ENCODE measurements around the gene SETD3. TPM values are rescaled to one million over a fixed set of nuclear protein-coding genes. Genes with fewer than 3 reads are reported as not detected.

SETD3 gene
- total RNA-seq, 3 donors from 2014 or later = 61.6 to 119 (median 61.6) TPM

DNA sequence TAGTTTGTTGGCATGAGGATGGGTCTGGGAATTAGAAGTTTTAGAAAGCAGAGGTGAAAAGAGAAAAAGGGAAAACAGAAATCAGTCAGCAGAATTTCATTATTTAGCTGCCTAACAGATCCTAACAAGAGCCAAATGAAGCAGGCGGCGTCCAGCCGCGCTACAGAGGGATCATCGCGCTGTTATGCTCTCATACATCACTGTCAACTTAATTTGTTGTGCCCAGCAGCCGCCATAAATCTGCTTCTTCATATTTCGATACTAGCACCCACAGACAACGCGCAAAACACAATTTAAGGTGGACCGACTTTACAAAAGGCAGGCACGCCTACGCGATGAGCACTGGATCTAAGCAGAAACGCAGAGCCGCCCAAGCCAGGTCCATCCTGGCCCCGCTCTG, 66.7 kb downstream of the SETD3 start:
- Histone ChIP-seq H3K9me3 (no peaks in the 10 kb centered on the region), H3K4me1 (ENCODE audit: low read depth) (no peaks in the 10 kb centered on the region), H3K4me3 (no peak overlapping the region), H3K36me3 (ENCODE audit: low read depth) (no peaks in the 10 kb centered on the region)
- intact Hi-C loops (cut with DNase I, micrococcal nuclease) = no loop called here
- no peak for TF ChIP-seq CTCF (IDR thresholded peaks at IDR 0.05)
- DNase-seq (no peak), ATAC-seq (no peak)

GRCh38 chr14:99413172-99413571, 67.5 kb downstream of the SETD3 start:
- no peaks in the 10 kb centered on the region for H3K36me3 ChIP-seq (ENCODE audit: low read depth)
- H3K4me3 ChIP-seq = no peak overlapping the region
- no peaks in the 10 kb centered on the region for H3K4me1 ChIP-seq (ENCODE audit: low read depth)
- no peak for DNase-seq
- intact Hi-C loops (cut with DNase I, micrococcal nuclease) = no loop called here
- no peaks in the 10 kb centered on the region for H3K9me3 ChIP-seq
- no peak for TF ChIP-seq CTCF (IDR thresholded peaks at IDR 0.05)
- no peak for ATAC-seq

DNA sequence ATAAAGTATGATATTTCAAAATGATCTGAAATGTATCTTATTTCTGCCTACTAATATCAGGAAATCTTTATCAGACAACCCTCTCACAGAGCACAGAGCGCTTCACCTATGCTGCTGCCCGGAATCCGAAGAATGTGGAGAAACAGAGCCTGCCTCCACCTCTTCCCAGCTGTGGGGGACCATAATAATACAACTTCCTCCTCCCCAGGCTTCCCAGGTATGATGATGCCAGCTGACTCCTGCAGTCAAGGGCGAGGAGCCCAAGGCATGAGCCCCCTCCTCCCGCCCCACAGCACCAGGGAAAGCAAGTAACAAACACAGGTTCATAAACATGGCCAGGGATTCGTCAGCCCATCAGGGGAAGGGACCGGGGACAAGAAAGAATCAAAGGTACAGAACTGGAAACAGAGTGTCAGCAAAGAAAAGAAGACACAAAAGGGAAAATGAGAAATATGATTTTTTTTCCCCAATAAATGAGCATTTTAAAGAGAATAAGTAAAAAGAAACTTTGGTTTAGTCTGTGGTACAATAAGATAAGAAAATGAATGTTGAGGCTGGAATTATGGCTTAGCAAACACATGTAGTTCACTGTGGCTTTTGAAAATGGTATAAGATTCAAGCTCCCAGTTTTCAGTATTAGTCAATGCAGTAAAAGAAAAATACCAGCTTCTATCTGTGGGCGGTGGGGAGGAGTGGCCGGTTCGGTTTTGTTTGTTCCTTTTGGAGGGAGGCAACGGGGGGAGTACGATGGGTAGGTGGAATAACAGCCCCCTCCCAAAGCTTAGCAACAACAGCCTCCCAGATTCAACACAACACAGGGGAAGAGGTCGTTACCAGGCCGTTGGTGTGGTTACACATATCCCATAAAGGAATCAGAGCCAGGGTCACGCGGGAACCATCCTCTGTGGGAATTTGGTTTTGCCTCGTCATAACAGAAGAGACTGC, 68.3 kb downstream of the SETD3 start:
- no peak for ATAC-seq

GRCh38 chr14:99410019-99410418, 70.6 kb downstream of the SETD3 start:
- no peaks in the 10 kb centered on the region for H3K36me3 ChIP-seq (ENCODE audit: low read depth)

More for the DNA sequence above, 68.3 kb downstream of the SETD3 start:
- TF ChIP-seq CTCF (IDR thresholded peaks at IDR 0.05) = no peak
- intact Hi-C loops (cut with DNase I, micrococcal nuclease) = no loop called here
- Histone ChIP-seq H3K4me3 (no peak overlapping the region), H3K36me3 (ENCODE audit: low read depth) (no peaks in the 10 kb centered on the region), H3K4me1 (ENCODE audit: low read depth) (no peaks in the 10 kb centered on the region), H3K9me3 (no peaks in the 10 kb centered on the region)
- DNase-seq = no peak

GRCh38 chr14:99408971-99409289, 71.7 kb downstream of the SETD3 start:
- intact Hi-C loops (cut with DNase I, micrococcal nuclease) = no loop called here
- Histone ChIP-seq H3K9me3 (no peaks in the 10 kb centered on the region), H3K36me3 (ENCODE audit: low read depth) (no peaks in the 10 kb centered on the region), H3K4me1 (ENCODE audit: low read depth) (no peaks in the 10 kb centered on the region), H3K4me3 (no peak overlapping the region)
- ATAC-seq (no peak), DNase-seq (no peak)
- TF ChIP-seq CTCF (IDR thresholded peaks at IDR 0.05) = no peak

More at GRCh38 chr14:99410019-99410418, 70.6 kb downstream of the SETD3 start:
- H3K4me1 ChIP-seq (ENCODE audit: low read depth) = no peaks in the 10 kb centered on the region
- H3K4me3 ChIP-seq = no peak overlapping the region
- intact Hi-C loops (cut with DNase I, micrococcal nuclease) = no loop called here
- no peaks in the 10 kb centered on the region for H3K9me3 ChIP-seq
- TF ChIP-seq CTCF (IDR thresholded peaks at IDR 0.05) = no peak
- DNase-seq = no peak
- no peak for ATAC-seq
